IMR-90 (cell line): Measurements from ENCODE around the gene SLC43A2. TPM values are rescaled to one million over a fixed set of nuclear protein-coding genes. Genes with fewer than 3 reads are reported as not detected.
"Not testable (repeated sequence)": the region's sequence is repeated elsewhere in the genome, so short reads cannot be mapped to it uniquely, and the experiment has no call there.

Source experiments
- ATAC-seq: fragments of 200-7000 bp; cut with Tn5 transposase; 2 replicates; pipeline ENCODE4 v1.9.1; 2020; ENCODE audit warnings: low read depth, mild to moderate bottlenecking, moderate library complexity
- BruUV-seq: library from RNA; stranded (reverse); fragments of 400-500 nt; replicated peaks from 2 replicates; lab custom pipeline; 2021; lab: Mats Ljungman, UMichigan
- CTCF ChIA-PET: fragments of 300-600 bp; formaldehyde crosslinking; extraction: SDS; loops from one replicate; lab custom pipeline; 2021; ENCODE audit warnings: antibody characterized with exemption; lab: Yijun Ruan, JAX
- POLR2A ChIA-PET: fragments of 300-600 bp; sonication (Branson Sonifier 250); formaldehyde crosslinking; loops from one replicate; lab custom pipeline; 2022; ENCODE audit warnings: antibody characterized with exemption; ENCODE audit not compliant: unreplicated experiment; lab: Charles Lee
- DNase-seq: peaks from one replicate; pipeline ENCODE4 v3.0.0; 2013
- H2AFZ ChIP-seq: replicated peaks from 2 replicates; pipeline ENCODE3; 2013; ENCODE audit warnings: low read length, mild to moderate bottlenecking; ENCODE audit not compliant: poor library complexity
- H2AK5ac ChIP-seq: 2 replicates; pipeline ENCODE4 v1.6.1; 2013; ENCODE audit warnings: low read depth, low read length, inconsistent platforms
- H2AK9ac ChIP-seq: replicated peaks from 2 replicates; pipeline ENCODE3; 2013; ENCODE audit warnings: mild to moderate bottlenecking, low read depth, low read length, moderate library complexity; ENCODE audit not compliant: poor library complexity
- H2BK120ac ChIP-seq: 2 replicates; pipeline ENCODE4 v1.6.1; 2013; ENCODE audit warnings: low read depth, low read length, inconsistent platforms
- H2BK15ac ChIP-seq: 3 replicates; pipeline ENCODE4 v1.6.1; 2013; ENCODE audit warnings: low read depth, low read length, inconsistent platforms
- H2BK20ac ChIP-seq: 2 replicates; pipeline ENCODE4 v1.6.1; 2013; ENCODE audit warnings: low read depth, mild to moderate bottlenecking, inconsistent platforms, low read length, moderate library complexity
- H2BK5ac ChIP-seq: 2 replicates; pipeline ENCODE4 v1.6.1; 2013; ENCODE audit warnings: mild to moderate bottlenecking, low read depth, low read length, inconsistent platforms; ENCODE audit not compliant: poor library complexity, severe bottlenecking
- H3K14ac ChIP-seq: replicated peaks from 2 replicates; pipeline ENCODE4 v1.6.1; 2013; ENCODE audit warnings: low read depth, low read length, inconsistent platforms
- H3K18ac ChIP-seq: 2 replicates; pipeline ENCODE4 v1.6.1; 2013; ENCODE audit warnings: low read depth, low read length, control low read depth
- H3K23ac ChIP-seq: 2 replicates; pipeline ENCODE4 v1.6.1; 2013; ENCODE audit warnings: low read depth, low read length, inconsistent platforms
- H3K27ac ChIP-seq: 2 replicates; pipeline ENCODE4 v1.5.1; 2013; ENCODE audit warnings: mild to moderate bottlenecking, control low read depth, low read length; ENCODE audit not compliant: insufficient read depth
- H3K27me3 ChIP-seq: 2 replicates; pipeline ENCODE4 v1.6.1; 2013; ENCODE audit warnings: low read length; ENCODE audit not compliant: control insufficient read depth, insufficient read depth
- H3K36me3 ChIP-seq: 2 replicates; pipeline ENCODE4 v1.6.1; 2013; ENCODE audit warnings: low read length, mixed read lengths; ENCODE audit not compliant: control insufficient read depth, insufficient read depth
- H3K4ac ChIP-seq: 2 replicates; pipeline ENCODE4 v1.6.1; 2013; ENCODE audit warnings: low read depth, low read length, inconsistent platforms
- H3K4me1 ChIP-seq: 2 replicates; pipeline ENCODE4 v1.6.1; 2013; ENCODE audit warnings: low read length, mixed read lengths; ENCODE audit not compliant: control insufficient read depth, insufficient read depth
- H3K4me2 ChIP-seq: 2 replicates; pipeline ENCODE4 v1.6.1; 2013; ENCODE audit warnings: low read depth, mild to moderate bottlenecking, control low read depth, low read length, moderate library complexity
- H3K4me3 ChIP-seq: 2 replicates; pipeline ENCODE4 v1.5.1; 2013; ENCODE audit warnings: low read depth, mild to moderate bottlenecking, control low read depth, low read length, moderate library complexity; ENCODE audit not compliant: insufficient read depth
- H3K56ac ChIP-seq: 2 replicates; pipeline ENCODE4 v1.6.1; 2013; ENCODE audit warnings: low read length, inconsistent platforms; ENCODE audit not compliant: insufficient read depth; ENCODE audit errors: extremely low read depth
- H3K79me1 ChIP-seq, 2 experiments: 2 replicates each; pipeline ENCODE4 v1.6.1; 2013; ENCODE audit warnings: low read length in 2 of 2, inconsistent platforms in 1 of 2, low read depth in 1 of 2
- H3K9ac ChIP-seq: 2 replicates; pipeline ENCODE4 v1.6.1; 2013; ENCODE audit warnings: low read depth, low read length, control low read depth
- H3K9me1 ChIP-seq: 2 replicates; pipeline ENCODE4 v1.6.1; 2013; ENCODE audit warnings: low read length, inconsistent platforms; ENCODE audit not compliant: insufficient read depth
- H3K9me3 ChIP-seq: 2 replicates; pipeline ENCODE4 v1.6.1; 2013; ENCODE audit warnings: low read length; ENCODE audit not compliant: control insufficient read depth, insufficient read depth
- H4K20me1 ChIP-seq: 2 replicates; pipeline ENCODE4 v1.6.1; 2013; ENCODE audit warnings: low read length, inconsistent platforms; ENCODE audit not compliant: insufficient read depth
- H4K5ac ChIP-seq: 2 replicates; pipeline ENCODE4 v1.6.1; 2013; ENCODE audit warnings: mild to moderate bottlenecking, low read depth, low read length, control low read depth
- H4K8ac ChIP-seq, 2 experiments: 2 replicates each; pipeline ENCODE4 v1.6.1; 2013; ENCODE audit warnings: low read depth in 2 of 2, low read length in 2 of 2, control low read depth in 1 of 2, inconsistent platforms in 1 of 2
- H4K91ac ChIP-seq: 2 replicates; pipeline ENCODE4 v1.6.1; 2013; ENCODE audit warnings: low read depth, low read length, inconsistent platforms; ENCODE audit not compliant: insufficient read depth
- WGBS, 2 experiments: methylation state at CpG; one replicate each; pipeline versions ENCODE4 v1.1.5 to v1.1.7; 2013; ENCODE audit warnings: missing lambda C conversion rate in 2 of 2; ENCODE audit not compliant: insufficient read length in 1 of 2; ENCODE audit errors: extremely low coverage in 2 of 2; 5-methylcytosine and 5-hydroxymethylcytosine counted together
- dilution Hi-C: fragments of 300-500 bp; cut with HindIII; formaldehyde crosslinking; loops from one replicate; pipeline ENCODE4 v1.14.3; 2018; ENCODE audit warnings: low sequenced_read_pairs; ENCODE audit not compliant: unreplicated experiment
- in situ Hi-C: fragments of 300-500 bp; cut with MboI; formaldehyde crosslinking; loops from 3 replicates; pipeline ENCODE4 v1.14.3; 2019; ENCODE audit warnings: low sequenced_read_pairs, inconsistent platforms, mixed read lengths
- intact Hi-C: fragments of 100-400 bp; cut with micrococcal nuclease; formaldehyde crosslinking; loops from 2 replicates; pipeline ENCODE4 v1.10.0; 2022
- polyA plus RNA-seq, 3 experiments: library from polyadenylated mRNA; depleted of rRNA; stranded (reverse); fragments of >200 nt; gene quantifications; 2 replicates each; pipeline ENCODE4 v1.2.3, GENCODE V29; 2012; ENCODE audit warnings: low replicate concordance in 1 of 3
- total RNA-seq: library from RNA; depleted of rRNA; stranded (reverse); fragments of >200 nt; gene quantifications from 2 replicates; pipeline ENCODE4 v1.2.3, GENCODE V29; 2012

The SLC43A2 gene
- total and polyA plus RNA-seq, 2 of the 4 experiments (the other 2 are of a cell fraction): 3.8 to 9.0 TPM

DNA sequence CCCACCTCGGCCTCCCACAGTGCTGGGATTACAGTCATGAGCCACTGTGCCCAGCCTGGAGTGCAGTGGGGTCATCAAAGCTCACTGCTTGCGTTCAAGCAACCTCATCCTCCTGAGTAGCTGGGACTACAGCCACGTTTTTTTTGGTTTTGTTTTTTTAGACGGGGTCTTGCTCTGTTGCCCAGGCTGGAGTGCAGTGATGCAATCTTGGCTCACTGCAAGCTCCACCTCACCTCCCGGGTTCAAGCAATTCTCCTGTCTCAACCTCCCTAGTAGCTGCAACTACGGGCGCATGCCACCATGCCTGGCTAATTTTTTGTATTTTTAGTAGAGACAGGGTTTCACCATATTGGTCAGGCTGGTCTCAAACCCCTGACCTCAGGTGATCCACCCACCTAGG, 24.2 kb upstream of the SLC43A2 start:
- H3K4me1 ChIP-seq: peaks cover 14% of the 10 kb centered on the region
- H3K14ac ChIP-seq, BruUV-seq, H3K4me2 ChIP-seq, DNase-seq, H2BK120ac ChIP-seq, H4K91ac ChIP-seq, H3K27me3 ChIP-seq, H4K5ac ChIP-seq, H2BK5ac ChIP-seq, H3K4me3 ChIP-seq, H3K18ac ChIP-seq, H3K4ac ChIP-seq, POLR2A ChIA-PET, H3K27ac ChIP-seq, H2AK9ac ChIP-seq, H2BK15ac ChIP-seq, H2AFZ ChIP-seq, H2BK20ac ChIP-seq, dilution Hi-C loops, H4K8ac ChIP-seq, CTCF ChIA-PET, H3K9ac ChIP-seq, ATAC-seq, H3K56ac ChIP-seq, intact Hi-C loops, H2AK5ac ChIP-seq, H3K23ac ChIP-seq, H3K9me3 ChIP-seq: not testable (repeated sequence)
- H3K79me1 ChIP-seq: peaks cover 8 to 22% of the 10 kb centered on the region in 2 experiments
- WGBS, 2 experiments: 92% methylated on average over 4 of the region's 7 CpGs; no CpG with 5 or more reads in 1 of the 2 experiments
- peaks cover 19% of the 10 kb centered on the region for H4K20me1 ChIP-seq
- peaks cover 62% of the 10 kb centered on the region for H3K36me3 ChIP-seq
- in situ Hi-C loops: loop anchor here (10.0 kb wide), 1 partner anchor 132 kb away; no protein-coding TSS in a partner anchor
- peaks cover 11% of the 10 kb centered on the region for H3K9me1 ChIP-seq
